Astrocyte of the hippocampus (primary cell): ENCODE results near the gene KDM4C.
A peak's percentile ranks its signal among the peaks of the same experiment; 100 is the strongest.
"Not testable (repeated sequence)": the region's sequence is repeated elsewhere in the genome, so short reads cannot be mapped to it uniquely, and the experiment has no call there.

Experiments
- DNase-seq: peaks from one replicate; pipeline ENCODE4 v3.0.0; 2011; ENCODE audit warnings: low read depth, low spot score

Gene KDM4C

DNA sequence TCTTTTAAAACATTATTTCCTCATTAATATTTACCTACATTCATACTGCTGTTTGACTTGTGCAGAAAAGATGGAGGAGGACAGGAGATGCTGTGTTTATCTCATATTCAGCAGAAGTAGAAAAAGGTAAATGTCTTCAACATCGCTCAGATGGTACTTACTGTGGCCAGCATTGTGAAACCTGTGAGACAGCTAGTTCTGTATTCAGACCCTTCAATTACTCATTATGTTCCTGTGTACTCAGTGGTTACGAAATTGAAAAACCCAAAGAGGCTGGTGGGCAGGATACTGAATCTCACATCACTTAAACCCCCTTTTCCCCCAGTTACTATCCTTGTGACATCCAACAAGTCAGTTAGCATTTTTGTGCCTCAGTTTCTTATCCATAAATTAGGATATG is 216.0 kb downstream of the KDM4C start:
- DNase-seq, result peak; percentile 18

DNA sequence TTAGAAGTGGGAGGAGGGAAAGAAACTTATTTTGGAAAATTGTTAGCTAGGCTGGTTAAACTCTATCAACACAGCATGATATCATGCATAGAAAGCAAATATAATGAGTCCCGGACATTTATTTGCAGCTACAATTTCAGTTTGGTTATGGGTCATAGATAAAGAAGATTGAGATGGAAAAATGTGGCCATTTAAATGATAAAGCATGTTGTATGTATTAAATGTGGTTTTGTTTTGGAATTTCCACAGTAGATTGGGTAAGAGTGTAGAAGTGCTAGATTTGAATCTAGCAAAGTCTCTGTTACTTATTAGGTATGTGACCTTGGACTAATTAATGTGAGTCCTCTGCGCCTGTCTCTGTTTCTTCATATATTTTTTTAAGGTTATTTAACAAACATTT is 217.4 kb downstream of the KDM4C start:
- DNase-seq, result no peak

DNA sequence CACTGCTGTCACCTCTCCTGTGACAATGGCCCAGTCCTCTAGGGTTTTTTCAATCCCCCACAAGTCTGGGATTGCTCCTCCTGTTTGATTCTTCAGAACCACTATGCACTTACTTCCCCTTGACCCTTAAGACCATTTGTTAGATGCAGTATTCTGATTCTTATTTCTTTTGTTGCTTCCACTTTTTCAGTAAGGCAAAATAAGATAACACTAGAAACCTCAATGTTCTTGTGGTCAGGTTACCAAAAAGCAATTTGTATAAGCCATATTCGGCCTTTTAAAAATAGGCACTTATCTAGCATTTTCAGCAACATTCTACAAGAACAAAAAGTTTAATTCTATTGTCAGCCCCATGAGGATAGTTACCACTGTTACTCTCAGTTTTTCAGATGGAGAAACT is 220.0 kb downstream of the KDM4C start:
- no peak for DNase-seq

DNA sequence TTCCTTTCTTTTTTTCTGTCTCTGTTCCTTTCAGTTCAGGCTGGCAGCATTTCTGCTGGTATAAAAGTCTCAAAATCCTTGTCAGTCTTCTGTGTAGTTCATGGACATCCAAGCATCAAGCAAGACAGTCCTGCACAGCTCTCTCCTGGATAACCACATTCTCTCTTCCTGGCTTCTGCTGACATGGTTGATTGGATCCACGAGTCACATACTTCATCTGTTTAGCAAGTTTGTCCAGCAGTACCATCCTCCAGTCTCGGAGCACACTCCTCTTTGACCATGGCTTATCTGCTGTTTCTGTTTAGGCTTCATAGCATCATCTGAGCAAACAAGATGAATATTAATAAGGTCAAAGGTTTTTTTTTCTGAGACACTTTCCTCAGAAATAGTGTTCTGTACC is 220.8 kb downstream of the KDM4C start:
- DNase-seq, result no peak

DNA sequence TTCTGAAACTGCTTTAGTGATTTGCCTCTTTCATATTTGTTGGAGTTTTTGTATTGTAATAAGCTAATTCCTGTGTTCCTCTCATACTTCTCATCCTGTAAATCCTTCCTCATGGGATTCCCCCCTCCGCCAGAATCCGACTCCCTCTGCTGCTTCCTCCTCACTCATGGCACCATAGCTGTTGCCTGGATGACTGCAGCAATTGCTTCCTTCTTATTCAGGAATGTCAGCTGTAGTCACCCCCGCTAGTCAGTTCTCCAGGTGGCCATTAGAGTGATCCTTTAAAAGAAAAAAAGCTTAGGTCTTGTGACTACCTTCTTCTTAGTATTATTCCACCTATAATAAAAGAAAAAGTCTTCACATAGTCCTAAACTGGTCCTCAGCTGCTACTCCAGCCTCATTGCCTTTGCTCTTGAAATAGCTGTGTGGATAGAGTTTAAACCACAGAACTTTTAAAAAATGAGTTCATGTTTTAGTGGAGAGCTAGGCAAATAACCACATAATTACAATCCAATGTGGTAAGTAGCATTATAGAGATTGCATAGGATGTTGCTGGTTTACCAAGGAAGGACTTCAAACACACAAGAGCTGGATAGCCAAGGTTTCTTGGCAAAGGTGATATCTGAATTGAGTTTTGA is 227.3 kb downstream of the KDM4C start:
- peak; percentile 18 for DNase-seq

DNA sequence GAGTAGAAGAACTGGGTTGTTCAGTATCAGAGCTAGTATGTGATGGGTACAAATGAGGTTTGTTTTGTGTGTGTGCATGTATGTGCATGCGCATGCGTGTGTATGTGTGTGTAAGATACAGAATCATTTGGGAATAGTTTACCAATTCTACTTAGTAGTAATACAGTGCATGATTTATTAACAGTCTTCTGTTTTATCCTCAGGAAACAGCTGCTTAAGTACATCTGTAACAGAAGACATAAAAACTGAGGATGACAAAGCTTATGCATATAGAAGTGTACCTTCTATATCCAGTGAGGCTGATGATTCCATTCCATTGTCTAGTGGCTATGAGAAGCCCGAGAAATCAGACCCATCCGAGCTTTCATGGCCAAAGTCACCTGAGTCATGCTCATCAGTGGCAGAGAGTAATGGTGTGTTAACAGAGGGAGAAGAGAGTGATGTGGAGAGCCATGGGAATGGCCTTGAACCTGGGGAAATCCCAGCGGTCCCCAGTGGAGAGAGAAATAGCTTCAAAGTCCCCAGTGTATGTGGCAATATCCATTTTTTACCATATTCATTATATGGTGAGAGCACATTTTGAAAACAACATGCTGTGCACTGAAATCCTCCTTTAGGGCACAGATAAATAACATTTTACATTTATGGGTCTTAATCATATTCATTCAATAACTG is 228.5 kb downstream of the KDM4C start:
- no peak for DNase-seq

DNA sequence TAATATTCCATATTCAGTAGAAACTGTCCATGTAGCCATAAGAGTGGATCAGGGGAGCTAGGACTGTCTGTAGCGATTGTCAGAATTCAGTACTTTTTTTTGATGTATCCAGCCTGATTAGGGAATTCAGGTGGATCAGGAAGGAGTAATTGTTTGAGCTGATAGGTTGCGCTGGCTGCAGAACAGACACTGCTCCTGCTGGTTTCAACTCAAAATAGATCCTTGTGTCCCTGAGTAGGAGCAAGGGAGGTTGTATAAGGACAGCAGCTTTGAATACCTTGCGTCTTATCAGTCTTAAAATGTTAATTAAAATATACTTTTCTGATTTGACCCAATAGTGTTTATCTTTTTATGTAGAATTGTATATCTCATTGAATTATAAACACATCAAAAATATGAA is 229.6 kb downstream of the KDM4C start:
- DNase-seq, result no peak

DNA sequence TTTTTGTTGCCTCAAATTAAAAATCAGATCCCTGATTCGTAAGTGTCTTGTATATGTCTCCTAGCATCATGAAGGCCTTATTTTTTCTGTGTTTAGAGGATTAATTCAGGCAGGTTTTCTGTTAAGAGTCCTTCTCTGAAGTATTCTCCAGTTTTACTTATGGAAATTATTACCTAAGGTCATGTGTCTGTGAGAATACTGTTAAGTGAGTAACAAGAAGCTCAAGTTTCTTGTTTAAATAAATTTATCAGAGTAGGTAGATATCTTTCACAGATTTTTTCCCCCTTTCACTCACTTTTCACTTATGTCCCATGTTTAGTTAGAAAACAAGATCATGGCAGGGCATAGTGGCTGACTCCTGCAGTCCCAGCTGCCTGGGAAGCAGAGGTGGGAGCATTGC is 233.6 kb downstream of the KDM4C start:
- DNase-seq, result no peak

DNA sequence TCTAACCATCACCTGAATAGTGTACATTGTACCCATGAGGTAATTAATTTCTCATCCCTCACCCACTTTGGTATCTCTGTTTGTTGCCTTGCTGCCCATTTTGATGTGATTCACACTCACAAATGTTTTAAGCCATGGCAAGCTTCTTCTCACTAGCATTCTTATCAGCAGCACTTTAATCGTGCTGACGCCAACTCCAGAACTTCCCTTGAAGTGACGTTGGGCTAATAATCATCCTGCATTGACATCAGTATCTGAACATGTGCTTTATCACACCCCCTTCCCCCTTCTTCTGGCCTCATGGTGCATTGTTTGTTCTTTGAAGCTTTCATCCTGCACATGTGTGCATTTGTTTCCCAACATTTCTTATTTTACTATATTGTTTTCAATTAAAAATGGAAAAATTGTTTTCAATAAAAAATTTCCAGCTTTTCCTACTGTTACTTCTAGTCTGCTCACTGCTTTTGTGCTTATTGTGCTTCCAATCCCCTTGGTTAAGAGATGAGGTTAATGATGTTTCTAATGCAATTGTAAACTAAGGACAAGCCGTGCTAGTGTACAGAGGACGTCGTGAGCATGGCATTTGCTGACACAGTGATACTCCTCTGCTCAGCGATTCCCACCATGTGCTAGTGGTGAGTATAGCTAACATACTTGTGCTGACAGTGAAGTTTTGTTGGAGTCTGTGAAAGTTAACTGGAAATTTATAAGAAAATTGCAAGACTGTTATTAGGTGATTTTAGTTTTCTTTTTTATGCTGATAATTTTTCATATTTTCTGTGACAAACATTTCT is 238.5 kb downstream of the KDM4C start:
- no peak for DNase-seq

DNA sequence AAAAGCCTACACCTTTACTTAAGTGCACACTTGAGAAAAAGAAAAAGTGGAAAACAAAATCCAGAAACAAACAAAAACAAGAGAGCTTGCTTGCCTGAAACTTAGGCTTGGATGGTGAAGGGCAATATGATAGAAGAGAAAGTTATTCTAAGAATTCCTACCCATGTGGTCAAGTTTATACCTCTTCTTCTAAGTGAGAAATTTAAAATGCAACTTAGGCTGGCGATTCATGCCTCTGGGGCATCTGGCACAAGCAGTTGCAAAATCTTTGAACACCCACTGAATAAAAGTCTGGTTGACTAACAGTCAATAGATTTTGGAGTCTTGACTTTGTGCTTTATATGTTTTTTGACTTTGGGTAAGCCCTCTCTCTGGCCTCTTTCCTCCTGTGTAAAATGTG is 239.6 kb downstream of the KDM4C start:
- peak; percentile 16 for DNase-seq

DNA sequence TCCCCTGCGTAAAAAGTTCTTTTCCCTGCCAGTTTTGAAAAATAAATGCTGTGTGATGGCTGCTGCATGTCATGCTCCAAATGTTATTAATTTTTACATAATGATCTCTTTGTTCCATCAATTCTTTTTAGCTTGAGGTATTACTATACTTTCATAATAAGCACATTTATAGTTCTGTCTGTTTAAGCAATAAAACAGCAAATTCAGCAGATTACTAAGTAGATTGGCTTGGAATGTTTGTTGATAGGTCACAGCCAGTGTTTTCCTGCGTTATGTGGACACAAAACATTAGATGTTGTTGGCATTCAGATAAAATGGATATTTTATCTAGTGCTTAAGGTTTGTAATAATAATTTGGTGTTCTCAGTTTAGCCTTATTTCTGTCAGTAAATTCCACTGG is 242.0 kb downstream of the KDM4C start:
- no peak for DNase-seq

DNA sequence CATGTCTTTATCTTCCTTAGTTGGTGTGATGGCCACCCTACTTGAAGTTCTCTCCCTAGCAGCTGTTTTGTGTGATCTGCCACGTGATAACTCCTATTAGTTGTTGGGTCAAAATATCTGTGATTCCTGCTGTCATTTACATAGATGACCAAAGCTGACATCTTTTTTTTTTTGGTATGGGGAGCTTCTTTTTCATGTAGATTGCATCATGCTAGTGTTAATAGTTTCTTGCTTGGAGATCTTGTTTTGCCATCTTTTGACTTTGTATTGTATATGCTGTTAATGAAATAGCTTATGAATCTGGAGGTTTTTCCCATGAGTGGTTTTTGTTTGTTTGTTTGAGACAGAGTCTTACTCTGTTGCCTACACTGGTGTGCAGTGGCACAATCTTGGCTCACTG is 243.8 kb downstream of the KDM4C start:
- DNase-seq, result no peak

DNA sequence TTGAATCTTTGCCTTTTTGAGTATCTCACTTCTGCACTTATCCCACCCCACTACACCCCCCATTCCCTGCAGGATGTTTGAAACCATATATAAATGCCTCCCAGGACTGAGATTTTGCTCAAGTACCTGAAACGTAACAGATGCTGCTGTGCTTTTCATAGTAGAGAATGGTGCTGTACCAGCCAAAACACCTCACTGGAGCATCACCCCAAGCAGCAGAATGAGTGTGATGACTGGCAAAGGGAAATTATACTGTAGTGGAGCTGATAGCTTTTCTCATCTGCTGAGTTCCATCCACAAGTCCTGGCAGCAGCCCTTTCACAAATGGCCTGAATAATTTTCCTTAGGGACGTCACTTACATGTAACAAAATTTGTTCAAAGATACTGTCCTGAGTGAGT is 246.1 kb downstream of the KDM4C start:
- no peak for DNase-seq

DNA sequence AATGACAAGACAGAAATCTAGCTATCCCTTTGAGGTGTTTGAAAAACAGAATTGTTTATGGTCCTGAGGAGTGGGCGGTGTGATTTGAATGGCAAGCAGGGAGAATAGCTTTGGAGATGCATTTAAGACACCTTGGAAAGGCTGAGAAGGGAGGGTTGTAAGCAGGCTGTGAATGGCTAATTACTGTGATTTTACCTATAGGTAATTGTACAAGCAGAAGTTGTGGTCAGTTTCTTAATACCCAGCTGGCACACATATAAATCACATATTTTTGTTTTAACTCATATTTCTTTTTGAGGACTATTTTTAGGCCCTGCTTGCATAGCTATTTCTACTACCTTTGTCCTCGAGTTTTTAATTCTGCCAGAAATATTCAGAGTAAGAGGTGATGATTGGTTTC is 248.6 kb downstream of the KDM4C start:
- no peak for DNase-seq

DNA sequence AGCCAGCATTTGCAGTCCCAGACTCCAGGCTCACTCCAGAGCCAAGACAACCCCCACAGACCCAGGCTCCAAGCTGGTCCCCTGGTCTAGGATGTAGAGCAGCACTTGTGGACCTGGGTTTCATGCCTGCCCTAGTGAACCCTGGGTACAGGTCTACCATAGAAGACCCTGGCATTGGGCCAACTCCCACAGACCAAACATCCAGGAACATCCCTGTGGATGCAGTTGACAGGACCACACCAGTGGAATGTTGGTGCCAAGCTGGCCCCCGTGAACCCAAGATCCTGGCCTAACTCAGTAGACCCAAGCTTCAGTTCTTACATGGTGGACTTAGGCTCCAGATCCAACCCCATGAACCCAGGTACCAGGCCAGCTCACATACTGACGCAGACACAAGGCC is 250.6 kb downstream of the KDM4C start:
- no peak for DNase-seq

DNA sequence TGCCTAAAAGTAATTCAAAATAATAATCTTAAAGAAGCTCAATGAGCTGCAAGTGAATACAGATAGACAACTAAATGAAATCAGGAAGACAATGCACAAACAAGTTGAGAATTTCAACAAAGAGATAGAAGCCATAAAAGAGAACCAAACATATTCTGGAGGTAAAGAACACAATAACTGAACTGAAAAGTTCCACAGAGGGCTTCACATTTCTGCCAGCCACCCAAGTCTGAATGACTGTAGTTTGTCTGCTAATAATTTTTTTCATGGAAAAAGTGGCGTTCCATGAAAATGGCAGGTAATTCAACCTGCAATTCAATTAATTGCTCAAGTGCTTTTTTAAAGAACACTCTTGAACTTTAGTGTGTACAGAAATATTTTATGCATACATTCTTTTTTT is 251.3 kb downstream of the KDM4C start:
- DNase-seq, result no peak

DNA sequence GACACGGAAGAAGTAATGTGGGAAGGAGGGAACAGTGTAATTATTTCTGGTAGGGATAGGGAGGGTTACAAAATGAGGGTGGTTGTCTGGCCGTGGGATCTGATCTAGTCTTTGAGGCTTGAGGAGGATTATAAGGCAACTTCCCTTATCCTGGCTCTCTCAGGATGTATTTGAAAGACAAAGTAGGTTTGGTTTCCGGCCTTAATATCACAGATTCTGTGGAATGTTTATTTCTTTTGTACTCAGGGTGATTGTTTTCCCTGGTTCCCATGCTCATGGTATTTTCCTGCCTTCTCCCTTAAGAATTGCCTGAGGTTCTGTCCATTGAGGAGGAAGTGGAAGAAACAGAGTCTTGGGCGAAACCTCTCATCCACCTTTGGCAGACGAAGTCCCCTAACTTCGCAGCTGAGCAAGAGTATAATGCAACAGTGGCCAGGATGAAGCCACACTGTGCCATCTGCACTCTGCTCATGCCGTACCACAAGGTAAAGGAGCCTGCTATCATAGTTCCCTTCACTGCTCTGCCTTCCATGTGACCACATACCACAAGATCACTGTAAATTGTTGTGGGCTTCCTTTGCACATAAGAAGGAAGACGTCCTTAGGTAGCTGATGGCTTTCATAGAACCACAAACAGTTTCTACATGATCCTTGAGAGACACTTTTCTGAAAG is 253.8 kb downstream of the KDM4C start:
- no peak for DNase-seq

DNA sequence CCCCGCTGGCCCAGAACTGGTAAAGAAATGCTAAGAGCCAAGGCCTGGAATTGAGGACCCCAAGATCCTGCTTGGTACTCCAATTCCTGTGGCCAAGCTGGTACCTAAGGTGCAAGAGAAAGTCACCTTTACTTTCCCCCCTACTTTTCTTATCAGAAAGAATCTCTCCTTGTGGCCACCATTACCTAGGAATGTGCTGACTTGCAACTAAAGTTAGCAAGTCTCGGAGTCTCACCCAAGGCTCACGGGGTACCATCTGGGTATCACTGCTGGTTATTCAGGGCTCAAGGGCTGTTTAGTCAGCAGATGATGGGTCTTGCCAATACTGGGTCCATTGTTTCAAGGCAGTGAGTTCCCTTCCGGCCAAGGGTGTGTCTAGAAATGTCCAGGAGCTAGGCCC is 270.2 kb downstream of the KDM4C start:
- no peak for DNase-seq

DNA sequence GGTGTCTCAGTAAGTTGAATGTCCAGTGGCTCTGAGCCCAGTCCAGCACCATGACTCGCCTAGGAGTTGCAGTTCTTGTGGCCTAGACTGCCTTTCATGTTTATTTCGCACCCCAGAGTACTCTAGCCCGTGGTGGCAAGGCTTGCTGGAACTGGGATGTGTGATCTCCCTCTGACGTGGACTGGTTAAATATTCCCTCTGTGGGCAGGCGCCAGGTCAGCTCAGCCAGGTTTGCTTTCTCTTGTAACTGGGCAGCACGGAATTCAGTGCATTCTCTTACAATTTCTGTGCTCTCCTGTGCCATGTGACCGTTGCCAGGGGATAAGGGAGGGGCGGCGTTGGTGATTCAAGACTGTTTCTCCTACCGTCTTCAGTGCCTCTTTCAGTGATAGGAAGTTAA is 270.8 kb downstream of the KDM4C start:
- DNase-seq, result peak; percentile 7

DNA sequence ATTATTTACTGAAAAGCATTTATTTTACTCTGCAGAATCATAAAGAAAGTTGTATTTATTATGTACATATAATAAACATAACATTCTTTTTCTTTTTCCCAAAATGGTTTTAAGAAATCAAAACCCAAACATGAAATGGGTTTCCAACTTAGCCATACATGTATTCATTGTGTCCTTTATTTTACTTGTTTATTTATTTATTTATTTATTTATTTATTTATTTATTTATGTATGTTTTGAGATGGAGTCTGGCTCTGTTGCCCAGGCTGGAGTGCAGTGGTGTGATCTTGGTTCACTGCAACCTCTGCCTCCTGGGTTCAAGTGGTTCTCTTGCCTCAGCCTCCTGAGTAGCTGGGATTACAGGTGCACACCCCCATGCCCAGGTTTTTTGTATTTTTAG is 273.2 kb downstream of the KDM4C start:
- not testable (repeated sequence) for DNase-seq

DNA sequence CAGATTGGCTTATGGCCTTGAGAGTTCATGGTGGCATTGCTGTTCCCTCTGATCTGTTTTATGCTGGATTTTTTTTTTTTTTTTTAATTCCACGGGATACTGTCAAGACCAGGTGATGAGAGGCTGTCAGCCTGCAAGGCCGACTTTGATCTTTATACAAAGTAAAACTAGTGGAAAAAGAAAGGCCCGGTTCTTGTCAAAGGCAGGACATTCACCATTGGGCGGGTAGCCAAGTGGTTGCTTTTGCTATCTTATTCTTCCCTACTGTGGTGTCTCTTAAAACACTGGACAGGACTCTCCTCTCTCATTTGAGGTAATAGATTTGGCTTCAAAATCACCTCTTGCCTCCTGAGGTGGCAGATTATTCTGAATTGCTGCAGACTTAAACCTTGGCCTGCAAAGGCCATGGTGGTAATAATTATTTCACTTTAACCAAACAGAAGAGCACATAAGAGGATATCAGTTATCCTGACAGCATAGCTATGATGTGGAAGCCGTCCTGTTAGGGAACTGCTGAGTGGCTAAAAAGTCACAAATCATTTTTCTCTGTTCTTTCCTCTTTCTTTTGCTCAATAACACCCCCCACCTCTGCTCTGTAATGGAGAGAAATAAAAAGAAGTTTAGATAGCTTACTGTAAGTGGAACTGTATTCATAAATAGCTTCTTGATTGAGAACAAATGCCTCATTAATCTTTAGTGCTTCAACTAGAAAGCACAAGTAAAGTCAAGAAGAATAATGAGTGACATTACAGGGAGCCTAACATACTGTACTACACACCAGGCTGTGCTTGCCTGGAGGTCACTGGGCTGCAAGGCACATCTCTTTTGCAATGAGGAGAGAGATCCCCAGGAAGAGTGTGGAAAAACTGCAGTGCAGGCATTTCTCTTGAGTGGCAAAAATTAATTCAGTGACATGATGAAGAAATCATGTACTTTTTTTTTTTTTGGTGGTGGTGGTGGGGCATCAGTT is 275.6 kb downstream of the KDM4C start:
- no peak for DNase-seq
